GM15510 (cell line): Measurements from ENCODE around the gene DCUN1D3.

Experiments used
- POLR2A ChIP-seq: IDR thresholded peaks from 3 replicates; pipeline ENCODE4 v1.6.1; 2011; ENCODE audit warnings: borderline replicate concordance; ENCODE audit not compliant: insufficient read length; ENCODE audit errors: extremely low read depth

Gene DCUN1D3

GRCh38 chr16:20844588-20844987 lies 55.6 kb downstream of the DCUN1D3 start:
- TF ChIP-seq POLR2A = no peak

GRCh38 chr16:20844054-20844453 lies 56.1 kb downstream of the DCUN1D3 start:
- TF ChIP-seq POLR2A = no peak

GRCh38 chr16:20839504-20839903 lies 60.7 kb downstream of the DCUN1D3 start:
- TF ChIP-seq POLR2A = no peak

GRCh38 chr16:20838240-20838639 lies 61.9 kb downstream of the DCUN1D3 start:
- TF ChIP-seq POLR2A = no peak

GRCh38 chr16:20833086-20833485 lies 67.1 kb downstream of the DCUN1D3 start:
- no peak for TF ChIP-seq POLR2A

GRCh38 chr16:20830372-20830771 lies 69.8 kb downstream of the DCUN1D3 start:
- TF ChIP-seq POLR2A = no peak

- no peak for TF ChIP-seq POLR2A
Observed at GRCh38 chr16:20829536-20829935, 70.6 kb downstream of the DCUN1D3 start.

- no peak for TF ChIP-seq POLR2A
Observed at GRCh38 chr16:20826039-20826566, 74.1 kb downstream of the DCUN1D3 start.

GRCh38 chr16:20822521-20823325 lies 77.4 kb downstream of the DCUN1D3 start:
- TF ChIP-seq POLR2A = no peak

GRCh38 chr16:20821682-20822081 lies 78.5 kb downstream of the DCUN1D3 start:
- no peak for TF ChIP-seq POLR2A

- TF ChIP-seq POLR2A = no peak
Observed at GRCh38 chr16:20818929-20819585, 81.1 kb downstream of the DCUN1D3 start.

- TF ChIP-seq POLR2A = no peak
Observed at GRCh38 chr16:20814784-20815183, 85.4 kb downstream of the DCUN1D3 start.

- TF ChIP-seq POLR2A = no peak
Observed at GRCh38 chr16:20812510-20812909, 87.6 kb downstream of the DCUN1D3 start.

- TF ChIP-seq POLR2A = no peak
Observed at GRCh38 chr16:20811889-20812439, 88.2 kb downstream of the DCUN1D3 start.

- TF ChIP-seq POLR2A = no peak
Observed at GRCh38 chr16:20807862-20808261, 92.3 kb downstream of the DCUN1D3 start.
